Measurements from ENCODE around the gene DSG3. TPM values are rescaled to one million over a fixed set of nuclear protein-coding genes. Genes with fewer than 3 reads are reported as not detected.

DSG3 gene
- total and polyA plus RNA-seq, 2 of the 8 experiments (the other 6 are each of a cell fraction or from before 2014, with no cell fraction given) = 0.03 to 0.07 TPM

DNA sequence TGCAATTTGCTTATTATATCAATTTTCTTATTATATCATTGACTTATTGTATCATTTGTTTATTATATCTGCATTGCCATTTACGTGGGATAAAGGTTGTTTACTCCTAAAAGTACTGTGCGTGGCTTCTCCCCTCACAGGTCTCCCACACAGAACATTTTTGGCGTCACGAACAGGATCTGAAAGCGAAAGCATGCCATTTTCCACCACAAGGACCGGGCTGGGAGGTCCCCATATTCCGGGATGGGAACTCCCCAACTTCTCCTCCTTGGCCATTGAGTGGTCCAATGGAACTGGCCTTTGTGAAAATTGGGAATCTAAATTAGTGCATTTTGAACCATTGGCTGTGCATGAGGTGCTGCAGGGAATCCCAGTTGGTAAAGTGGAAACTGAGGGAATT lies 45.6 kb downstream of the DSG3 start (continued):
- TF ChIP-seq JUN (IDR thresholded peaks at IDR 0.05; ENCODE audit: low read depth, low read length) (no peak), SAP30 (IDR thresholded peaks at IDR 0.05; ENCODE audit: insufficient read depth, insufficient replicate concordance, low read length) (no peak), CHD1 (IDR thresholded peaks at IDR 0.05; ENCODE audit: low read depth, low read length) (no peak), BRCA1 (IDR thresholded peaks at IDR 0.05; ENCODE audit: low read depth, low read length) (no peak)

All from H1 (cell line).